ENCODE measurements around the gene APBA2. TPM values are rescaled to one million over a fixed set of nuclear protein-coding genes. Genes with fewer than 3 reads are reported as not detected.

The APBA2 gene
- 13.9 to 20.6 TPM (median 19.2 TPM) in 5 replicates for total RNA-seq (2022; extraction: Qiagen RNA extraction; ENCODE audit: low read depth)

GRCh38 chr15:28885630-28886430 lies at the start of gene APBA2:
Gene APBA2 (plus strand): TSS chr15:28885974. CDS start chr15:29053885, 167,911 bp downstream.

GRCh38 chr15:28848521-28848920 lies 37.3 kb upstream of the APBA2 start, which contains the start of gene GOLGA6L7:
Gene GOLGA6L7 (minus strand): TSS chr15:28848644. CDS start chr15:28848549, 95 bp downstream.

Other genes with a start within 250 kb of the APBA2 start
- not detected in 5 replicates for gene GOLGA8M, start 173.6 kb upstream of the APBA2 start, total RNA-seq (2022; extraction: Qiagen RNA extraction; ENCODE audit: low read depth)
- gene GOLGA6L7, start 37.3 kb upstream of the APBA2 start, total RNA-seq (2022; extraction: Qiagen RNA extraction; ENCODE audit: low read depth): not detected in 5 replicates

All from A549 treated with ZK216348 at 1 μM for 4 hours (cell line).